ENCODE data around the gene ABTB1.

DNA sequence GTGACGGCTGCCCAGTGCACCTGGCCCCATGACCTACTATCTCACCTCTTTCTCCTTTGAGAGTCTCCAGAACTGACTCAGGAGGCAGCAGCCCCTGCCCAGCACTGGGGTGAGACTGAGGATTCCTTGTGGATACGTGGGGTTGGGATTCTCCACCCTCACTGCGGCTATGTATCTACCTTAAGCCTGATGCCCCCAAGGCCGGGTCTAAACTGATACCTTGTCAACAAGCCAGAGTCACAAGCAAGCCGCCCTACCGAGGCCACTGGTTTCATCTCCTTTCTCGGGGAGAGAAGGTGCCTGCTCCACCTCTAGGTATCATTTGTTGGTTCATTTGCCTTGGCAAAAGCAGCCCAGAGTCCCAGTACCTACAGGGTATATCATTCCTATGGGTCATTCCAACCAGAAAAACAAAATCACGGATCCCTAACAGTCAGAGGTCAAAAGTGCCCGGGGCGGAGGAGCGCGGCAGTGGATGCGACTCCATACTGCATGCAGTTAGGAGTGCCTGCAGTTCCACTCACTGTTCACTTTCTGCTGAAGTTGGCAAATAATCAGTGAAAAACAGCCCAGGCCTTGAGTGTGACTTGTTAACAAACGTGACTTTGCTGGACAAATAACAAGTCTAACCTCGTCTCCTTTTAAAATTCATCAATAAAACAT is 47.5 kb downstream of the ABTB1 start:
- TF ChIP-seq, protein P1, sequence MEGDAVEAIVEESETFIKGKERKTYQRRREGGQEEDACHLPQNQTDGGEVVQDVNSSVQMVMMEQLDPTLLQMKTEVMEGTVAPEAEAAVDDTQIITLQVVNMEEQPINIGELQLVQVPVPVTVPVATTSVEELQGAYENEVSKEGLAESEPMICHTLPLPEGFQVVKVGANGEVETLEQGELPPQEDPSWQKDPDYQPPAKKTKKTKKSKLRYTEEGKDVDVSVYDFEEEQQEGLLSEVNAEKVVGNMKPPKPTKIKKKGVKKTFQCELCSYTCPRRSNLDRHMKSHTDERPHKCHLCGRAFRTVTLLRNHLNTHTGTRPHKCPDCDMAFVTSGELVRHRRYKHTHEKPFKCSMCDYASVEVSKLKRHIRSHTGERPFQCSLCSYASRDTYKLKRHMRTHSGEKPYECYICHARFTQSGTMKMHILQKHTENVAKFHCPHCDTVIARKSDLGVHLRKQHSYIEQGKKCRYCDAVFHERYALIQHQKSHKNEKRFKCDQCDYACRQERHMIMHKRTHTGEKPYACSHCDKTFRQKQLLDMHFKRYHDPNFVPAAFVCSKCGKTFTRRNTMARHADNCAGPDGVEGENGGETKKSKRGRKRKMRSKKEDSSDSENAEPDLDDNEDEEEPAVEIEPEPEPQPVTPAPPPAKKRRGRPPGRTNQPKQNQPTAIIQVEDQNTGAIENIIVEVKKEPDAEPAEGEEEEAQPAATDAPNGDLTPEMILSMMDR (IDR thresholded peaks at IDR 0.05), result no peak
- TF ChIP-seq ZFX (IDR thresholded peaks at IDR 0.05; ENCODE audit: borderline replicate concordance), result no peak
